H9 (cell line): ENCODE results near the gene TRNAU1AP. TPM values are rescaled to one million over a fixed set of nuclear protein-coding genes. Genes with fewer than 3 reads are reported as not detected.

Experiments used
- DNase-seq: peaks from one replicate; pipeline ENCODE4 v3.0.0-alpha.2; 2017
- H2AFZ ChIP-seq: one replicate; pipeline ENCODE4 v1.6.1; 2013; ENCODE audit warnings: mild to moderate bottlenecking, low read length, control low read depth, moderate library complexity
- H2AK5ac ChIP-seq: 2 replicates; pipeline ENCODE4 v1.6.1; 2013; ENCODE audit warnings: low read length, control low read depth, mixed read lengths; ENCODE audit not compliant: insufficient read length
- H2BK120ac ChIP-seq: one replicate; pipeline ENCODE4 v1.6.1; 2013; ENCODE audit warnings: low read depth, mild to moderate bottlenecking, low read length, control low read depth, inconsistent platforms; ENCODE audit not compliant: poor library complexity, severe bottlenecking
- H2BK12ac ChIP-seq: 2 replicates; pipeline ENCODE4 v1.6.1; 2013; ENCODE audit warnings: low read length, control low read depth, mixed read lengths, low read depth; ENCODE audit not compliant: insufficient read length
- H2BK15ac ChIP-seq: 2 replicates; pipeline ENCODE4 v1.6.1; 2013; ENCODE audit warnings: low read depth, low read length, control low read depth
- H2BK20ac ChIP-seq: one replicate; pipeline ENCODE4 v1.6.1; 2013; ENCODE audit warnings: low read depth, mild to moderate bottlenecking, low read length, control low read depth, inconsistent platforms; ENCODE audit not compliant: poor library complexity, severe bottlenecking
- H2BK5ac ChIP-seq: 2 replicates; pipeline ENCODE4 v1.6.1; 2013; ENCODE audit warnings: low read length, control low read depth, mixed read lengths; ENCODE audit not compliant: insufficient read length
- H3K14ac ChIP-seq: 2 replicates; pipeline ENCODE4 v1.6.1; 2013; ENCODE audit warnings: low read length, control low read depth; ENCODE audit not compliant: insufficient read depth
- H3K18ac ChIP-seq: 2 replicates; pipeline ENCODE4 v1.6.1; 2013; ENCODE audit warnings: low read depth, mild to moderate bottlenecking, mixed read lengths, low read length, control low read depth; ENCODE audit not compliant: insufficient read length
- H3K23ac ChIP-seq: 2 replicates; pipeline ENCODE4 v1.6.1; 2013; ENCODE audit warnings: low read length, control low read depth, mixed read lengths, low read depth; ENCODE audit not compliant: insufficient read length
- H3K23me2 ChIP-seq: 2 replicates; pipeline ENCODE4 v1.6.1; 2013; ENCODE audit warnings: low read depth, mild to moderate bottlenecking, mixed read lengths, low read length, control low read depth; ENCODE audit not compliant: insufficient read length, poor library complexity, severe bottlenecking
- H3K27ac ChIP-seq: 2 replicates; pipeline ENCODE4 v1.5.1; 2013; ENCODE audit warnings: low read length, control low read depth, mixed read lengths, low read depth; ENCODE audit not compliant: insufficient read length
- H3K27me3 ChIP-seq: 2 replicates; pipeline ENCODE4 v1.6.1; 2013; ENCODE audit warnings: low read length, control low read depth, inconsistent platforms; ENCODE audit not compliant: insufficient read depth
- H3K4ac ChIP-seq: 2 replicates; pipeline ENCODE4 v1.6.1; 2013; ENCODE audit warnings: low read depth, mild to moderate bottlenecking, control low read depth, inconsistent platforms, low read length, moderate library complexity
- H3K4me1 ChIP-seq: 2 replicates; pipeline ENCODE4 v1.6.1; 2013; ENCODE audit warnings: low read length, control low read depth, inconsistent platforms; ENCODE audit not compliant: insufficient read depth
- H3K4me2 ChIP-seq: 2 replicates; pipeline ENCODE4 v1.6.1; 2013; ENCODE audit warnings: low read length, control low read depth, mixed read lengths; ENCODE audit not compliant: insufficient read length, insufficient read depth
- H3K56ac ChIP-seq: 2 replicates; pipeline ENCODE4 v1.6.1; 2013; ENCODE audit warnings: low read depth, mild to moderate bottlenecking, mixed read lengths, low read length, control low read depth; ENCODE audit not compliant: insufficient read length
- H3K79me1 ChIP-seq: 2 replicates; pipeline ENCODE4 v1.6.1; 2013; ENCODE audit warnings: low read depth, mild to moderate bottlenecking, moderate library complexity, low read length, control low read depth, inconsistent platforms; ENCODE audit not compliant: insufficient read depth, poor library complexity, severe bottlenecking
- H3K79me2 ChIP-seq: 2 replicates; pipeline ENCODE4 v1.6.1; 2013; ENCODE audit warnings: low read length, control low read depth, inconsistent platforms; ENCODE audit not compliant: insufficient read depth
- H3K9ac ChIP-seq: 2 replicates; pipeline ENCODE4 v1.6.1; 2013; ENCODE audit warnings: low read length, control low read depth, mixed read lengths; ENCODE audit not compliant: insufficient read length; ENCODE audit errors: extremely low read depth
- H3K9me3 ChIP-seq: one replicate; pipeline ENCODE4 v1.6.1; 2013; ENCODE audit warnings: low read depth, low read length, inconsistent platforms; ENCODE audit not compliant: control insufficient read depth
- H3T11ph ChIP-seq: one replicate; pipeline ENCODE4 v1.6.1; 2013; ENCODE audit warnings: mild to moderate bottlenecking, low read length, control low read depth, inconsistent platforms
- H4K20me1 ChIP-seq: one replicate; pipeline ENCODE4 v1.6.1; 2013; ENCODE audit not compliant: control insufficient read depth, insufficient read length, insufficient read depth
- H4K5ac ChIP-seq: 2 replicates; pipeline ENCODE4 v1.6.1; 2013; ENCODE audit warnings: low read depth, mild to moderate bottlenecking, mixed read lengths, low read length, control low read depth; ENCODE audit not compliant: insufficient read length
- H4K8ac ChIP-seq: replicated peaks from 2 replicates; pipeline ENCODE4 v1.6.1; 2013; ENCODE audit warnings: low read length, control low read depth, mixed read lengths, low read depth; ENCODE audit not compliant: insufficient read length
- H4K91ac ChIP-seq: 2 replicates; pipeline ENCODE4 v1.6.1; 2013; ENCODE audit warnings: low read depth, mild to moderate bottlenecking, moderate library complexity, mixed read lengths, low read length, control low read depth; ENCODE audit not compliant: insufficient read length
- H3K27ac Mint-ChIP-seq, 3 experiments: 2 replicates in 2 of 3; 3 replicates in 1 of 3; pipeline ENCODE4 v1.8.0; 2020 to 2021; ENCODE audit warnings: mixed read lengths in 3 of 3, mild to moderate bottlenecking in 1 of 3, moderate library complexity in 1 of 3
- H3K27me3 Mint-ChIP-seq: 2 replicates; pipeline ENCODE4 v1.8.0; 2021; ENCODE audit warnings: low read depth, mild to moderate bottlenecking, moderate library complexity, mixed read lengths
- H3K36me3 Mint-ChIP-seq, 3 experiments: 2 replicates in 2 of 3; 3 replicates in 1 of 3; pipeline ENCODE4 v1.8.0; 2020 to 2021; ENCODE audit warnings: low read depth in 3 of 3, mixed read lengths in 3 of 3; ENCODE audit not compliant: insufficient read depth in 1 of 3
- H3K4me1 Mint-ChIP-seq, 2 experiments: 2 replicates each; pipeline ENCODE4 v1.8.0; 2020; ENCODE audit warnings: mixed read lengths in 2 of 2
- H3K4me3 Mint-ChIP-seq, 2 experiments: 2 replicates in 1 of 2; 3 replicates in 1 of 2; pipeline ENCODE4 v1.8.0; 2020 to 2021; ENCODE audit warnings: mild to moderate bottlenecking in 2 of 2, mixed read lengths in 2 of 2, moderate library complexity in 1 of 2
- H3K9me3 Mint-ChIP-seq, 2 experiments: 2 replicates in 1 of 2; 3 replicates in 1 of 2; pipeline ENCODE4 v1.8.0; 2020; ENCODE audit warnings: mild to moderate bottlenecking in 2 of 2, mixed read lengths in 2 of 2, moderate library complexity in 1 of 2
- CTCF ChIP-seq: fragments of 200-600 bp; sonication (generic); conservative IDR thresholded peaks from 3 replicates; pipeline ENCODE4 v1.8.0; 2021; ENCODE audit warnings: antibody characterized with exemption, mild to moderate bottlenecking
- WGBS: extraction: QIAGEN DNeasy Blood & Tissue Kit; methylation state at CpG from one replicate; pipeline ENCODE4 v1.1.7; 2013; ENCODE audit warnings: missing lambda C conversion rate, low lambda C conversion rate, mixed read lengths; ENCODE audit not compliant: insufficient read length; ENCODE audit errors: extremely low coverage; 5-methylcytosine and 5-hydroxymethylcytosine counted together
- total RNA-seq: library from RNA; stranded (reverse); gene quantifications from 2 replicates; pipeline ENCODE4 v1.2.1, GENCODE V29; 2021

The TRNAU1AP gene
- total RNA-seq, 1 experiment from 2014 or later, result 45.0 TPM

DNA sequence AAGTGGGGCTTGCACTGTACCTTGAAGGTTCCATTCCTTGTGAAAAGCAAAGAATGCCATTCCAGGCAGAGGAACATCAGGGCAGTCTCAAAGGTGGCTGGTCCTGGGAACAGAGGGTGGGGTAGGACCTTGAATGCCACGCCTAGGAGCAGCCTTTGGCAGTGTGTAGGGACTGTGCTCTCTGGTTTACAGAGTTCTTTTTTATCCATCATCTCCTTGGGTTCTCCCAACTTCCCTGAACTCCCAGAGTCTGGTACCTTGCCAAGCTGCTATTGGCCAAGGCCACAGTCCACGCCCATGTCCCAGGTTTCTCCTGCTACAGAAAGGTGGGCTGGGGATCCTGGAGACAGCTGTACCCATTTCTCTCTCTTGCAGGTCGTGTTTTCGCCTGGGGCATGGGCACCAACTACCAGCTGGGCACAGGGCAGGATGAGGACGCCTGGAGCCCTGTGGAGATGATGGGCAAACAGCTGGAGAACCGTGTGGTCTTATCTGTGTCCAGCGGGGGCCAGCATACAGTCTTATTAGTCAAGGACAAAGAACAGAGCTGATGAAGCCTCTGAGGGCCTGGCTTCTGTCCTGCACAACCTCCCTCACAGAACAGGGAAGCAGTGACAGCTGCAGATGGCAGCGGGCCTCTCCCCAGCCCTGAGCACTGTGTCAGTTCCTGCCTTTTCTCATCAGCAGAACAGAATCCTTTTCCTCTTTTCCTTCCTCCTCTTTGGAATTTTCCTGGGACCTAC, 15.3 kb upstream of the TRNAU1AP start:
- Mint-ChIP-seq H3K36me3 (peaks cover 32 to 53% (median 49%) of the 10 kb centered on the region in 3 experiments), H3K27ac (no peak overlapping the region), H3K9me3 (no peaks in the 10 kb centered on the region), H3K4me1 (no peaks in the 10 kb centered on the region), H3K4me3 (no peak overlapping the region), H3K27me3 (no peaks in the 10 kb centered on the region)
- Histone ChIP-seq H2BK12ac (no peak overlapping the region), H2BK15ac (no peak overlapping the region), H2AFZ (no peak overlapping the region), H2BK120ac (no peak overlapping the region), H3K79me2 (no peaks in the 10 kb centered on the region), H3K14ac (no peak overlapping the region), H3K4me1 (no peaks in the 10 kb centered on the region), H3T11ph (no peak overlapping the region), H3K9ac (no peak overlapping the region), H2BK5ac (no peak overlapping the region), H4K91ac (no peak overlapping the region), H3K27me3 (no peaks in the 10 kb centered on the region), H2AK5ac (no peak overlapping the region), H2BK20ac (no peak overlapping the region), H3K4me2 (no peak overlapping the region), H4K8ac (no peak overlapping the region), H3K23ac (no peak overlapping the region), H3K9me3 (no peaks in the 10 kb centered on the region), H4K20me1 (no peaks in the 10 kb centered on the region), H3K18ac (no peak overlapping the region), H3K79me1 (no peaks in the 10 kb centered on the region), H3K23me2 (no peaks in the 10 kb centered on the region), H3K4ac (no peak overlapping the region), H3K27ac (no peak overlapping the region), H3K56ac (no peak overlapping the region), H4K5ac (no peak overlapping the region)
- DNase-seq, result no peak
- TF ChIP-seq CTCF, result no peak
- no CpG with 5 or more reads among the region's 8 CpGs for WGBS
